NCI-H446 treated with DMSO at 0.1 percent for 48 hours (cell line): Measurements from ENCODE around the gene TTC28.
"Not testable (repeated sequence)": the region's sequence is repeated elsewhere in the genome, so short reads cannot be mapped to it uniquely, and the experiment has no call there.

Experiments
- DNase-seq: peaks from one replicate; lab custom pipeline; 2025; lab: John Stamatoyannopoulos, UW

Gene TTC28

GRCh38 chr22:28406246-28406645 lies 273.4 kb downstream of the TTC28 start:
- DNase-seq = peak; percentile 28

- DNase-seq = no peak
Observed at GRCh38 chr22:28405588-28405987, 274.1 kb downstream of the TTC28 start.

- DNase-seq = no peak
Observed at GRCh38 chr22:28402539-28402938, 277.1 kb downstream of the TTC28 start.

- peak; percentile 45 for DNase-seq
Observed at GRCh38 chr22:28402060-28402459, 277.6 kb downstream of the TTC28 start.

GRCh38 chr22:28398981-28399380 lies 280.7 kb downstream of the TTC28 start:
- DNase-seq = no peak

DNA sequence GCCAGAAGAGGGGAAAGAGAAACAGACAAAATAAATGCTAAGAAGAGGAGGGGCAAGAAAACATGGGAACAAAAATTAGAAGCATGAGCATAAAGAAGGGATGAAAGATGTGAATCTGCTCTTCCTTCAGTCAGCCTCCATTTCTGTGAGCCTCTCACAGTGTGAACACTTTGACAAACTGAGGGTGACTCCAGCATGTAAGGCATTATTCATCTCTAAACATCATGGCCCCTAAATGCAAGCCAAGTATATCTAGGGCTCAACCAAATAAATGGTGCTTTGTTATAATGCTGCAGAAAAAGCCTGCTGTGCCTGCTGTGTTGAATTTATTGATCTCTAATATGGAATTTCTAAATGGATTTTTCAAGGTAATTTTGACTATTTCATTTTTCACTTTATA lies 281.3 kb downstream of the TTC28 start:
- DNase-seq = no peak

DNA sequence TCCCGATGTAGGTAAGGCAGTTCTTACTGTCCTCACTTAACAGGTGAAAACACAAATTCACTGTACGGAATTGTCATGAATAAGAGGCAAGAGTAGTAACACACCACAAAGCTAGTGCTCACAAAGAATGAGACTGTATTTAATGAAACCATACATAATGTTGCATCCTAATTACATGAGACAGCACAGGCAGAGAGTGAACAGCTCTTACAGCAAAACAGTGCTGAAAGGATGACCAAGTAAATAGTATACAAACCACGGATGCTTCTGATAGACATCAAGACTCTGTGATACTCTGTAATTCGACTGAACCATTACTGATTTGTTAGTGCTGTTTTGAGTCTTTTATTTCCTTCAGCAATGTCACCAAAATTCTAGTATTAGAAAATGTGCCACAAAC lies 282.3 kb downstream of the TTC28 start:
- DNase-seq = no peak

DNA sequence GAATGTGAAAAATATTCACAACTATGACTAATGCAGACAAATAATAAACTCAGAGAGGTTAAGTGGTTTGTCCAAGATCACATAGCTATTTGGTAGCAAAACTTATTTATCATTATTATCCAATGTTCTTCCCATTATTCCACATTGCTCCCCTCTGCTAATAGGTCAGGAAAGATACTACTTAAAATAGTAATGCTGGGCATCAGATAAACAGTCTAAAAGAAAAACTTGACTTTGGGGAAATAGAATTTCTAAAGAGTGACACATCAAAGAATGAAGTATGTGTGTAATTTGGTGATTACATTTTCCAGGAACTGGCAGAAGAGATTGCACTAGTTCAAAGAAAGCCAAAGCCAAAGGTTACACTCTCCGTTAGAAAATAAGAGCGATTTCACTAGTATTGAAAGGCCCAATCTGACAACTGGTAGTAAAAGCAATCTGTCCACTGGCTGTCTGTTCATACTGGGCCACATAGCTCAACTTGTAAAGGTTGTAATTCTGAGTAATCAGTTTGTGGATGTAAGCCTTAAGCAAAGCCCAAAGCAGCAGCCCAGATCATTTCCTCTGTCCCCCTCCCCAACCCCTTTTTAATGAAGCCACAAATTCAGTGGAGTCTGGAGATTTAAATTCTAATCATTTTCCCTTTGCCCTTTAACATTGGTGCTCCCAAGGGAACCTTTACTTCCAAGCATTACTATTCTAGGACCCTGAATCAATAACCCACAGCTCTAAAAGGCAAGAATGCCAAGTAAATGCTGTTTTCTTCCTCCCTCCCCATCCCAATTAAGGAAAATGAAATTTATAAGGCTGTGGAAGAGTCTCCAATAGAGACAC lies 283.5 kb downstream of the TTC28 start:
- DNase-seq = no peak

DNA sequence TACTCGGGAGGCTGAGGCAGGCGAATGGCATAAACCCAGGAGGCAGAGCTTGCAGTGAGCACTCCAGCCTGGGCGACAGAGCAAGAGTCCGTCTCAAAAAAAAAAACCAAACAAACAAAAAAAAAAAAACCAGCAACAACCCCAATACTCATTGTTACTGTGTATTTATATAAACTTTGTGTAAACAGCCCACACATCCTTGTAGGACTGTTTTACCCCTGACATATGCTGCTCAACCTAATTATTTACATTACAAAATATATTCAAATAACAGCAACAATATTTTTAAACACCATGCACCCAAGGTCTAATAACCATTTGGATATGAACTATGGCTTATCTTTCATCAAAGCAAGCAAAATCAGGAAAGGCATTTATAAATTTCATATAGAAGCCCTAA lies 284.1 kb downstream of the TTC28 start:
- no peak for DNase-seq

DNA sequence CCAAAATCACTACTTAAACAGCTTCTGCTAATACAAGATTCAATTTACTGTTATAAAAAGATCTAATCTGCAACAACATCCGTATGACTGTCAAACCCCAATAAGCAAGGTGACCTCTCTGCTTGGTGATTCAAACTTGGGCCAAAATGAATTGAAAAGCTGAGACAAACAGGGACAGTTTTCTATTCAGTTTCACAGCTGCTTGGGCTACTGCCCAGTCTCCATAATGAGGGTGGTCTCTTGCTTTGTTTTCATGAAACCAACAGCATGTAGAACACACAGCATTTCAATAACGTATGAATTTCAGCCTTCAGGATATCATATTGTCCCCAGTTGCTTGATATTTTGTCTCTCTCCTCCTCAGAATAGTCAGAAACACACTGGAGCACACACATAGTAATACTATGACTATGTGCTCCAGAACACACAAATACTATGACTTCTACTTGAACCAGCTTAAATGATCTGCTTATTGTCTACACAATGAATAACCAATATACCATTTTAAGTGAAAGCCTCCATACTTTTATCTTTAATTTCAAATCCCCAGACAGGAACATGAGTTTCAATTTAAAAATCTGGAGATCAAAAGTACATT lies 285.0 kb downstream of the TTC28 start:
- no peak for DNase-seq

- DNase-seq = peak; percentile 60
Observed at GRCh38 chr22:28381429-28382167, 298.0 kb downstream of the TTC28 start.

- DNase-seq = no peak
Observed at GRCh38 chr22:28379951-28380350, 299.7 kb downstream of the TTC28 start.

- DNase-seq = no peak
Observed at GRCh38 chr22:28379075-28379779, 300.4 kb downstream of the TTC28 start.

DNA sequence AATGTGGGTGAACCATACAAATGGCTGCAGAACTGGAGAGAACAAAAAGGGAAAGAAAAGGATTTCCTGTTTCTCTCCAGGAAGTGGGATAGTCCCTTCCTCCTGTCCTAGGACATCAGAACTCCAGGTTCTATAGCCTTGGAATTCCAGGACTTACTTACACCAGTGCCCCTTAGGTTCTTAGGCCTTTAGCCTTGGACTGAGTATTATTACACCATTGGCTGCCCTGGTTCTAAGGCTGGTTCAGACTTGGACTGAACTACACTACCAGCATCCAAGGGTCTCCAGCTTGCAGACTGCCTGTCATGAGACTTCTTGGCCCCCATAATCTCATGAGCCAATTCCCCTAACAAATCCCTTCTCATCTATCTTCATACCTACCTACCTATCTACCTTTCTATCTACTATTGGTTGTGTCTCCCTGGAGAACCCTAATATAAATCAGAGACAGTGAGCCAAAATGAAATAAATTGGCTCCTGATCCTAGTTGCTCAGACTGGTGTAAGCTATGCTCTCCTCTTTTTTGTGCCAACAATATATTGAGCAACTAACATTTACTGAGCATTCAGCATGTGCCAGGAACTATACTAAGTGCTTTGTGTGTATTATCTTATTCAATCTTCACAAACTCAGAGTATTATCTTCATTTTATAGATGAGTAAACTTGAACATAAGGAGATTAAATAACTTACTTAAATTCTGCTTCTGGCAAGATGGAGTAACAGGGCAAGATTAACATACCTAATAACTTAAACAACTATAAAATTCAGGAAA lies 303.7 kb downstream of the TTC28 start:
- peak; percentile 85 for DNase-seq

GRCh38 chr22:28373831-28374230 lies 305.8 kb downstream of the TTC28 start:
- DNase-seq = no peak

DNA sequence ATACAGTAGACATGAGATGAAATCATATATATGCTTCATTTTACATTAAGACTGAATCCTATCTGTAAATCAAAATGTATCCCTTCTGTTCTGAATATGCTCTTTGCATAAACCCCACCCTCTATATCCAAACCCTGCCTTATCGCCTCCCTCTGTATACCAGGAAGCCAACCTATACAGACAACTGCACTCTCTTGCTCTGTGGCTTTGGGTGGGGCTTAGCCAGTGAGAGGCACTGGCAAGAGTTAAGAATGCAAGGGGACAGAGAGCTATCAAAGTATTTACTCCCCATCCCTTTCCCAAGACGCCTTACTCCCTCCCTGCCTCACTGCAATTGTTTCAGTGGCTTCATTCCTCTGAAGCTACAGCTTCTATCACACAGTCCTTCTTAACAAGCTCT lies 309.8 kb downstream of the TTC28 start:
- no peak for DNase-seq

DNA sequence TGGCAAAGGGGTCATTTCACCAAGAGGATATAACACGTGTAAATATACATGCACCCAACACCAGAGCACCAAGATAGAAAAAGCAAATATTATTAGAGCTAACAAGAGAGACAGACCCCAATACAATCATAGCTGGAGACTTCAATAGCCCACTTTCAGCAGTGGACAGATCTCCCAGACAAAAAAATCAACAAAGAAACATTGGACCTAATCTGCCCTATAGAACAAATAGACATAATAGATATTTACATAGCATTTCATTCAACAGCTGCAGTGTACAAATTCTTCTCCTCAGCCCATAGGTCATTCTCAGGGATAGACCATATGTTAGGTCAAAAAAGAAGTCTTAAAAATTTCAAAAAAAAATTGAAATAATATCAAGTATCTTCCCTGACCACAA lies 312.8 kb downstream of the TTC28 start:
- DNase-seq = no peak

GRCh38 chr22:28365371-28365770 lies 314.3 kb downstream of the TTC28 start:
- no peak for DNase-seq

GRCh38 chr22:28364105-28364504 lies 315.5 kb downstream of the TTC28 start:
- DNase-seq = not testable (repeated sequence)

GRCh38 chr22:28360939-28361338 lies 318.7 kb downstream of the TTC28 start:
- DNase-seq = no peak

- no peak for DNase-seq
Observed at GRCh38 chr22:28358312-28358711, 321.3 kb downstream of the TTC28 start.

DNA sequence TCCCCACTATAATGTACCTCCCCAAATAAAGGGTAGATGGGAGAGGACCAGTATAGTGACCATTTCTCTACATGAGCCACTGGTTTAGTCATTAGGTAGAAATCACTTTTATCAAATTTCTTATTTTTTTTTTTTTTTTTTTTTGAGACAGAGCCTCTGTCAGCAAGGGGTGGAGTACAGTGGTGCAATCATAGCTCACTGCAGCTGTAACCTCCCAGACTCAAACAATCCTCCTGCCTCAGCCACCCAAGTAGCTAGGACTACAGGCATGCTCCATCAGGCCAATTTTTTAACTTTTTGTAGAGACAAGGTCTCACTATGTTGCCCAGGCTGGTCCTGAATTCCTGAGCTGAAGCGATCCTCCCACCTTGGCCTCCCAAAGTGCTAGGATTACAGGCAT lies 322.4 kb downstream of the TTC28 start:
- no peak for DNase-seq
